ENCODE measurements around the gene LOXL1.

The LOXL1 gene

DNA sequence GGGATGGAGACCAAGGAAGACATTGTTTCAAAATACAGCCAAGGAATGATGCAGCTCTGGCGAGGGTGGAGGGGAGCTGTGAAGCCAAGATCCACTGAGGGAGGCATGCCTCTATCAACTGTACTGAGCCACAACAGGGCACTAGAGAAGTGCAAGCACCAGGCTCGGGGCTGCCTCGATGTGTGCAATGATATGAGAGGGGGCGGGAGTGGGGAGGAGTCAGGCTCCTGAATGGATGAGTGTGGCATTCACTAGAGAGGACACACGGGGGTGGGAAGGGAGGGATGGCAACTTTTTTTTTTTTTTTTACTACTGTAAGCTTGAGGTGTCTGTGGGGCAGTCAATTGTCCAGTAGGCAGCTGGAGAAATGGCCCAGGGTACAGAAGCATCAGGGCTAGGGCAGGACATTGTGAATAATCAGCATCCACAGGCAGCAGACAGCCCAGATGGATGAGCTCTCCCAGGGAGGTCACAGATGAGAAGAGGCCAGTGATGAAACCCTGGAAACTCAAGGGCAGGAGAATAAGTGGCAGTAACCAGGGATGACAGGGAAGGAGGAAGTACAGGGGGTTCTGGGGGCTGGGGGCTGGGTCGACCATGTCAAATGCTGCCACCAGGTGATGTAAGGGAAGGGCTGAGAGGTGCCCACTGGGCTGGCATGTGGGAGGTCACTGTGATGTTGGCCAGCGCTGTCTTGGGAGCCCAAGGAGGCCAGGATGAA lies 60.0 kb downstream of the LOXL1 start:
- TF ChIP-seq, protein P1, sequence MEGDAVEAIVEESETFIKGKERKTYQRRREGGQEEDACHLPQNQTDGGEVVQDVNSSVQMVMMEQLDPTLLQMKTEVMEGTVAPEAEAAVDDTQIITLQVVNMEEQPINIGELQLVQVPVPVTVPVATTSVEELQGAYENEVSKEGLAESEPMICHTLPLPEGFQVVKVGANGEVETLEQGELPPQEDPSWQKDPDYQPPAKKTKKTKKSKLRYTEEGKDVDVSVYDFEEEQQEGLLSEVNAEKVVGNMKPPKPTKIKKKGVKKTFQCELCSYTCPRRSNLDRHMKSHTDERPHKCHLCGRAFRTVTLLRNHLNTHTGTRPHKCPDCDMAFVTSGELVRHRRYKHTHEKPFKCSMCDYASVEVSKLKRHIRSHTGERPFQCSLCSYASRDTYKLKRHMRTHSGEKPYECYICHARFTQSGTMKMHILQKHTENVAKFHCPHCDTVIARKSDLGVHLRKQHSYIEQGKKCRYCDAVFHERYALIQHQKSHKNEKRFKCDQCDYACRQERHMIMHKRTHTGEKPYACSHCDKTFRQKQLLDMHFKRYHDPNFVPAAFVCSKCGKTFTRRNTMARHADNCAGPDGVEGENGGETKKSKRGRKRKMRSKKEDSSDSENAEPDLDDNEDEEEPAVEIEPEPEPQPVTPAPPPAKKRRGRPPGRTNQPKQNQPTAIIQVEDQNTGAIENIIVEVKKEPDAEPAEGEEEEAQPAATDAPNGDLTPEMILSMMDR (IDR thresholded peaks at IDR 0.05): no peak

DNA sequence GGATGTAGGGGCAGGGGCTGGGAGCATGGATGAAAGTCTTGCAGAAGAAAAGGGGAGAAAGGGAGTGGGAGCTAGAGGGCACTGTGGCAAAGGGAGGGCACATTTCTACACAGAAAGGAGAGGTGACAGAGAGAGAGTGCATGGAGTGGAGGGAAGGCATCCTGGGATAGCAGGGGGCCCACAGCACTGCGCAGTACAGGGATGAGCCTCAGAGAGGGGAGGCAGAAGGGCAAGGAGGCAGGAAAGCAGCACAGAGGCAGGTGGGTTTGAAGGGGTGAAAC lies 60.5 kb downstream of the LOXL1 start:
- TF ChIP-seq, protein P1 (IDR thresholded peaks at IDR 0.05): no peak

DNA sequence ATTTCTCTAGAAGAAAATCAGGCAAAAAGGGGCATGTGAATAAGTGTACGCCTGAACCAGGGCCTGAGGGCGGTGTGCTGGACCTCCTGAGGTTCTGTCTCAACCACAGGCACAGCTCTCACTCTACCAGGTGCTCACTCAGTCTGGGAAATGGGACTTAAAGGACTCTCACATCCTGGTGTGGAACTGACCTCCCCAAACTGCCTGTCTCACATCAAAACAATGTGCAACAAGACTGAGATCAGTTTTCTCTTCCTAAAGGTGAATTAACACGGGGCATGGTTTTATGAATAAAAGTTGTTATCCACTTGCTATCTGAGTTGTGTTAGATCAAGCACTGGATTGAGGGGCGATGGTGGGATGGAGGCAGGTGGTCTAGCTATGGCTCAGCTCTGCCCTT lies 61.0 kb downstream of the LOXL1 start:
- TF ChIP-seq, protein P1 (IDR thresholded peaks at IDR 0.05): no peak

DNA sequence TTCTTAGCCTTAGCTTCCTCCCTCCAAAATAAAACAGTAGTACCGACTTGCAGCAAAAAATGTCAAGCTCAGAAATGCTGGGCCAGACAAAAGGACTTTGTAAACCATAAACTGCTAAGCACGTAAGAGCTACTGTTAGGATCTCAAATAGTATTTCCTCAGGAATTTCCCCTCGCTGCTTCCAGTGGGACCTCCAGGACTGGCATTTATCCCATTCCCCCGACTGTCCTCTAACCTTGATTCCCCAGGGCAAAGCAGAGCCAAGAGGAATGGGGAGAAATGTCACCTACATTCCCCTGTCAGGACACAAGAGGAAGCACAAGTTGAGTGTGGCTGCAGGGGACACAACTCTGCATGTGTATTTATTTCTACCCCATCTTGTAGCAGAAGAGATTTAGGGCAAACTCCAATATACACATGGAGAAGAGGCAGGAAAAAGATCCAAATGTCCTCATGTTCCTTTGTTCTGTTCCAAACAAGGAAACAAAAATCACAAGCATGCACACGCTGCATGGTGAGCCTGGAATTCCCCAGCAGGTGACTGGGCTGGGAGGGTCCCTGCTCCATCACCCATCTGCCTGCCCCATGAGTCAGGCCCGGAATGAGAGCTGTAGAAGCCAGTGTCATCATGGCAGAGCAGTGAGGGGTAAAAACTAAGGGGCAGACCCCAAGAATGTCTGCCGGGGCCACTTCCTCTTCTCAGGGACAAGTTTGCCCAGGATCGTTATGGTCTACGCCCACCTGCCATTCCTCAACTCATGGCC lies 61.6 kb downstream of the LOXL1 start:
- TF ChIP-seq, protein P1 (IDR thresholded peaks at IDR 0.05): no peak

DNA sequence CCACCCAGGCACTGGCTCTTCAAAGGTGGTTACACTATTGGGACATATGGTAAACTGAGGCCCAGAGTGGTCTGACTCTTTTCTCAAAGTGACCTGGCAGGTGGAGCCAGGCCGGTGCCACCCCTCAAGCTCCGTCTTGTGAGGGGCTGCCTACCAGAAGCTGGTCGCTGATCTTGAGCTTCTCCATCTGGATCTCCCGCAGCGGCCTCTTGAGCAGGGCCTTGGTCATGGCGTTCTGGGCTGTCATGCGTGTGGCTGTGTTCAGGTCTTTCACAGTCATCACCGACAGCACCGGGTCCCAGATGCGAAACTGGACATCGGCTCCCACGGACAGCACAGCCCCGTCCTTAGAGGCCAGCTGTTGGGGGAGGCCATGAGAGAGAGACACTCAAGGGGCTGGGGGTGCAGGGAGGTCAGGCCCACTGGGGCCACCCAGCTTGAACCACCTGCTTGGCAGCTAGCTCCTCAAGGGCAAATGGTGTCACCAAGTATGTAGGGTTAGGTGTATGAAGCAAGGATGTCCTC lies 62.2 kb downstream of the LOXL1 start:
- TF ChIP-seq, protein P1 (IDR thresholded peaks at IDR 0.05): no peak

DNA sequence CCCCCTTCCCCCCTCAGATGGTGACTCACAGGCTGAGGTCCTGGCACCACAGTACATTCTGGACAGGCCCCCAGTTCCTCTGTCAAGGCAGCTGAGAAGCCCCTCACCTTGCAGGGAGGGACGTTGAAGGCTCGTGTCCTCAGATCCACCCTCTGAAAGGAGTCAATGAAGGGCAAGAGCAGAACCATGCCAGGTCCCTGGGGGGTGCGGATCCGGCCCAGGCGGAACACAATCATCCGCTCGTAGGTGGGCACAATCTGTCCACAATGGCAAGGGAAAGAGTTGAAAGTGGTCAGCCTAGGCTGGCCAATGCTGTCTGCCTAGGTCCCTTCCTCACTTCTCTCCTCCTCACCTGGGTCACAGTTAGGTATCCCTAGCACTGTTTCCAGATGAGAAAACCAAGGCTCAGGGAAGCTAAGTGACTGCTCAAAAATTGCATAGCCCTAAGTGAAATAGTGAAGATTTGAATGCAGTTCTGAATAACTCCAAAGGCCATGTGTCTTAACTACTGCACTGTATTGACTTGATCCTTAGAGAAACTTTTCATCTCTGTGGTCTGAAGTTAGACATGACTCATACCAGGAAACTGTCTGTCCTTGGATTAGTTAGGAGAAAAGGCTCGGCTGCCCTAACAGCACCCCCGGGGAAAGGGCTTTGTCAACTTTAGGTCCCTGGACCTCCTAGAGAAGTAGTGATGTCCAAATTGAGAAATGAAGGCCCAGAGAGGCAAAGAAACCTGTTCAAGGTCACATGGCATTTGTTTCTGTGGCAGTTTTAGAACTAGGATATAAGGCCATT lies 62.9 kb downstream of the LOXL1 start:
- TF ChIP-seq, protein P1 (IDR thresholded peaks at IDR 0.05): no peak

DNA sequence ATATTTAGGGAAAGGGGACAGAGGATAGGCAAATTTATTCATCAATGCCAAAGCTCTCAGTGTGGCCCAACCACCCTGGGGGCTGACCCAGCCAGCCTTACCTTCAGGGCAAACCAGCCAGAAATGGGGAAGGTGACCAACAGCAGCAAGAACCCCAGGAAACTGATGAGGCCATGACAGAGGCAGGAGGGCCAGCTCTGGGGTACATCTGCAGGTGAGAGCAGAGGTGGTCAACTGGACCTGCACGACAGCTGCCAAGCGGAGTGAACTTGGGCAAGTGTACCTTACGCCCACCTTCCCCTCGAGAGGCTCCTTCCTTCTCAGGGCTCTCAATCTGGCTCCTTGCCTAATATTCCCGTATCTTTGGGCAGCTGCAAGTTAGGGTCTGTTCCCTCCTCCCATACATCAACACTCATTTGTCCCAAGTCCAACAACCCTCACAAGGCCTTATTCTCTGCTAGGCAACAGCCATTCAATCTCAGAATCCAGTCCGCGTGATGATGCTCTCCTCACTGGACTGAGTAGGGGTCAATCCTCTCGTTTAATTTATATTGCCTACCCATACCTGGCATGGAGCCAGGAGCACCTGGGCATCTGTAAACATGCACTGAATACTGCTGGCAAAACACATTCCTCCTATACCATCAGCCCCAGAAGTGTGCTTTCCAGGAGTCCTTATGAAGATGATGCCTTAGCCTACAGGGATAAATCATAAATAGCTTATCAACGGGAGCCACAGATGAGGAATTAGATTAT lies 64.2 kb downstream of the LOXL1 start:
- TF ChIP-seq, protein P1 (IDR thresholded peaks at IDR 0.05): no peak
